Astrocyte (in vitro differentiated cells and primary cell): ENCODE measurements around the gene ZNF790.

Experiments used
- EZH2 ChIP-seq: IDR thresholded peaks from 2 replicates; pipeline ENCODE4 v1.6.1; 2012; ENCODE audit warnings: mild to moderate bottlenecking, low read length, inconsistent platforms; ENCODE audit not compliant: insufficient read depth
- TF ChIP-seq, protein P1 (sequence below): IDR thresholded peaks from 2 replicates; pipeline ENCODE4 v1.5.1; 2011; ENCODE audit warnings: low read depth, mild to moderate bottlenecking, inconsistent platforms, low read length, moderate library complexity; ENCODE audit not compliant: insufficient read depth

DNA sequence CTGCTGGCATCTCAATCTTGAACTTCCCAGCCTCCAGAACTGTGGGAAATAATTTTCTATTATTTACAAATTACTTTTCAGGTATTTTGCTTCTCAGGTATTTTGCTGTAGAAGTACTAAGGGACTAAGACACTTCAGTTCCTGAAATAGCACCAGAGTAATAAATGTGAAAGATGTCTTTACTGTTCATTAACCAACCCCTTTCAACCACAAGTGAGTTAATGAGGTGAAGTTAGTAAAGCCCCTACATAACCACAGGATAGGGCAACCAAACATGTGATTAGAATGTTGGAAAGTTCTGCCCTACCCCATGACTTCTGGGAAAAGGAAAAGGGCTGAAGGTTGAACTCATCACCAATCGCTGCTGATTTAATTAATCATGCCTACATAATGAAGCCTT, 9.8 kb upstream of the ZNF790 start:
- TF ChIP-seq, protein P1, sequence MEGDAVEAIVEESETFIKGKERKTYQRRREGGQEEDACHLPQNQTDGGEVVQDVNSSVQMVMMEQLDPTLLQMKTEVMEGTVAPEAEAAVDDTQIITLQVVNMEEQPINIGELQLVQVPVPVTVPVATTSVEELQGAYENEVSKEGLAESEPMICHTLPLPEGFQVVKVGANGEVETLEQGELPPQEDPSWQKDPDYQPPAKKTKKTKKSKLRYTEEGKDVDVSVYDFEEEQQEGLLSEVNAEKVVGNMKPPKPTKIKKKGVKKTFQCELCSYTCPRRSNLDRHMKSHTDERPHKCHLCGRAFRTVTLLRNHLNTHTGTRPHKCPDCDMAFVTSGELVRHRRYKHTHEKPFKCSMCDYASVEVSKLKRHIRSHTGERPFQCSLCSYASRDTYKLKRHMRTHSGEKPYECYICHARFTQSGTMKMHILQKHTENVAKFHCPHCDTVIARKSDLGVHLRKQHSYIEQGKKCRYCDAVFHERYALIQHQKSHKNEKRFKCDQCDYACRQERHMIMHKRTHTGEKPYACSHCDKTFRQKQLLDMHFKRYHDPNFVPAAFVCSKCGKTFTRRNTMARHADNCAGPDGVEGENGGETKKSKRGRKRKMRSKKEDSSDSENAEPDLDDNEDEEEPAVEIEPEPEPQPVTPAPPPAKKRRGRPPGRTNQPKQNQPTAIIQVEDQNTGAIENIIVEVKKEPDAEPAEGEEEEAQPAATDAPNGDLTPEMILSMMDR = no peak
- TF ChIP-seq EZH2 = no peak
